GM21619 (cell line): ENCODE measurements around the gene CDC42BPB.

Experiments
- ATAC-seq: cut with Tn5 transposase; IDR thresholded peaks from one replicate; pipeline ENCODE4 v1.9.1; 2021; ENCODE audit not compliant: unreplicated experiment

The CDC42BPB gene

DNA sequence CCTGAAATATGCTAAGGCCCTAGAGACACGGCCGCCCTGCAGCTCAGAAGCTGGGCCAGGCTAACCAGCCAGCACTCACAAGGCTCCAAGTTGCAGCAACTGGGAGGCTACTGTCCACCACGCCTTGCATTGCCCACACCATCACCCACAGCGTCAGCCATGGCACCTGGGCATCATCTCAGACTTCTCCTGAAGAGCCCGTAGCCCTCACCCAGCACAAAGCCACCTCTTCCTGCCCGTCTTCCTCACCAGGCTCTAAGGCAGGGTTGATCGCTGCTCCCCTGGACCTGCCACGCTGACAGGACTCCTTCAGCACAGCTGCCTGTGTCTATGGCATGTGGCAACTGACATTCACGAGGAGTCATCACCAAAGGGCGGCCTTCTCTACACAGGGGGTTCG lies 38.1 kb downstream of the CDC42BPB start:
- ATAC-seq = no peak

DNA sequence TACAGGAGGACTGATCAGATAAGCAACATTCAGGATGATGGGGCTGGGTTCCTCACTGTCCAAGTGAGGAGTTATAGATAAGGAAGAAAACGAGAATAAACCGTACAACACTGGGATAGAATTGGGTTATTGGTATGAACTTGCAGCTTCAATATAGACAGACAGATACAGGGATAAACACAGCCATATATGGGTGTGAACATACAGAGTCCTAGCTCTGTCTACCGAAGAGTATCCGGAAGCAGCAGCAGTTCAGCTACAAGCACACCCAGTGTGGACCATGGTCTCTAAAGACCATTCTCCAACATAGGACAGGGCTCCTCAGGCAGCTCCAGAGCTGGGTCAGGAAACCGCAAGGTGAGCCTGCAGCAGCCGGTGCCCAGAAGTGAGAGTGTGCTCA lies 40.8 kb downstream of the CDC42BPB start:
- ATAC-seq = no peak

DNA sequence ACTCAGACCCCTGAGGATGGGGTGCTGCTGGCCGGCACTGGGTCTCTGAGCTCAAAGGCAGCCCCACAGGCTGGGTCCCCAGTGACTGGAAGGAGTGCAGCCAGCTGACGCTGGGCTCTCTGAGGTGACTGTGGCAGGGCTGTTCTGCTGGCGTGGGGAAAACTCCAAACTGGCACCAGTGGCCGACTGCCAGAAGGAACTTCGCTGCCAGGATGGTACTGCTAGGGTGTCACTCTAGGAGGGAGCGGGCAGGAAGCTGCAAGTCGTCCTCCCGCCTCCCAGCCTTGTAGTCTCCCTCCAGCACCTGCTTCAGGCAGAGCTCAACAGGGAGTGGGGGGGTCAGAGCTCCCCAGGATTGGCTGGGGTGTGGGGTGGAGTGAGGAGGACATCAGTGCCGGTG lies 41.3 kb downstream of the CDC42BPB start:
- ATAC-seq = no peak

DNA sequence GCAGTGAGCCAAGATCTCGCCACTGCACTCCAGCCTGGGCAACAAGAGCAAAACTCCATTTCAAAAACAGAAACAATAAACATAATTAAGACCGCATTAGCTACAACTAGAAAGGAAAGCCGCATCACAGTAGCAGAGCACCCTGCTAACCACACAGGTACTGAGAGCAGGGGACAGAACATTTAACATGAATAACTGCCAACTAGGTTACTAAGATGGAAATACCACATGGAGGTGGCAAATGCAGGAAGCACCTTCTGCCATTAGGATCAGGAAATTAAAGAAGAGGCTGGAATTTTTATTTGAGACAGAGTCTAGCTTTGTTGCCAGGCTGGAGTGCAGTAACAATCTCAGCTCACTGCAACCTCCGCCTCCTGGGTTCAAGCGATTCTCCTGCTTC lies 41.9 kb downstream of the CDC42BPB start:
- no peak for ATAC-seq

DNA sequence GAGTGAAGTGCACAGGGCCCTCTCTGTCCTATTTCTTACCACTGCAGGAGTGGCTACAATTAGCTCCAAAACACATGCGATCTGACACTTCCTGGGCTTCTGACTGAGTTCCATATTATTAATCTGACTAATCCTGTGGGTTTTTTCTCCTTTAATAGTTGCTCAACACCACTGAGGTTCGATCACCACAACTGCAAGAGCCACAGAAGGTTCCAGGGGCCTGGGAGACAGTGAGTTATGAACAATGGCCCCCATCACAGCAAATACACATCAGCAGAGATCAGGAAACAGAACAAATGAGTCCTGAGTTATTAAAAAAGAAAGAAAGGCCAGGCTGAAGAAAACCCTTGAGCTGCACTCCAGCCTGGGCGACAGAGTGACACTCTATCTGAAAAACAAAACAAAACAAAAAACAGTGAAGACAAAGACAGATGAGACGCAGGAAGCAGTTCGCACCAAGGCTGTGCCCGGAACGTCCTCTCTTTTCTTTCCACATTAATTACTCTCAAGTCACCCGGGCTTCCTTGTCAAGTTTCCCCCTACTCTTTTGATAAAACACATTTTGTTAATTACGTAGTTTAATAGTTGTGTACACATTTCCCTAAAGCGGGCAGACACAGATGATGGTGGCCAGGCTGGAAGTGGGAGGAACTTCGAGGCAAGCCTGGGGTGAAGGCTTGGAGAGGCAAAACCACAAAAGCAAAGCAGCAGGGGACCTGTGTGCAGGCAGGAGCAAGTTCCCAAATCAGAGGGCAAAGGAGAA lies 42.7 kb downstream of the CDC42BPB start:
- no peak for ATAC-seq

DNA sequence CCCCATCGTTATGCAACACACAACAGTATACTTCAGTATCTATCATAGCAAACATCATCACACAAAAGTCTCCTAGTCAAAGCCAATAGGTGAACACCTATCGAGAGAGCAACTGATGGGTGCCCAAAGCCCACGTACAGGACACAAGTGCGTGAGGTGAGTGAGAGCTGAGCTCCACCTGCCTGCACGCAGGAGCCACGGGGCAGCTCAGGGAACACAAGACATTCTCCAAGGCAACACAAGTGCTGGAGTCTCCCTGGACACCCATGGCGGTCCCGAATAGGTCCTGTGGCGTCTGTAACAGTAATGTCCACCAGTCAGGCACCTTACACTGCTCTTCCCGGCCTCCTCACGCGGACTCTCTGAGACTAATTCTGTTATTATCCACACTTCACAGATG lies 44.3 kb downstream of the CDC42BPB start:
- no peak for ATAC-seq

DNA sequence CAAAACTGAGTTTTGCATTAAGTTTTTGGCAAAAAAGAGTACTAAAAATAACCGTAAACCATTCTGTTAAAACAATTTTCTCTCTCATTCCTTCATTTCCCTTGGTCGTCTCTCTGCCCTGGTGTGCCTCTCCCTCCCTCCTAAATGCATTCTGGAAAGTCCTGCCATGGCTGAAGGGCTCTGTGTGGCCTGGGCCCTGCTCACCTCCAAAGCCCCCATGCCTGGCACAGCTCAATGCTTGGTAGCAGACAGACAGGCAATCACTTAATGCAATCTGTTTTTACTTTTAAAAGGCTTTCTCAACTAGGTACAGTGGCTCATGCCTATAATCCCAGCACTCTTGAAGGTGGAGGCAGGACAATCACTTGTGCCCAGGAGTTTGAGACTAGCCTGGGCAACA lies 47.8 kb downstream of the CDC42BPB start:
- no peak for ATAC-seq

DNA sequence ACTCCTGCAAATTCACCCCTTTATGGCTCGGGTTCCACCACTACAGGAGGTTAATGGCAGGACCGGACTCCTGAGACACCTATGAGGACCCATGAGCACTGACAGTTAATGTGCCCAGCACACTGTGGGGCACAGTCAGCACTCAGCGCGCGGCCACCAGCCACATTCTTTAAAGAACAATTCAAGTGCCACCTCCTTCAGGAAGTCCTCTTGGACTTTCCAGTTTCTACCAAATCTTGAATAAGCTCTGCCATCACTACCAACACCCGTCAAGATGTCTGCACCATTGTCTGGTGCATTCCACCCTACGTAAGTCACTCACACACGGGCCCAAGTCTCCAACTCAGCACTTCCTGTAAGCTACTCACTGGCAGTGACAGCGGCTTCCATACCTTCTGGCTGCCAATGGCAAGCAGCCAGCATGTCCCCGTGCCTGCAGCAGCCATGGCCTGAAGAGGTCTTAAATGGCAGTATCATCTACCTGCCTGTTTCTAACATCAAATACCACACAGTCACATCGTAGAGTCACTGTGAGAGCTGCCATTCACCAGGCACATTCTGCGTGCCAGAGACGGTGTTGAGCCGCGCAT lies 48.5 kb downstream of the CDC42BPB start:
- no peak for ATAC-seq

DNA sequence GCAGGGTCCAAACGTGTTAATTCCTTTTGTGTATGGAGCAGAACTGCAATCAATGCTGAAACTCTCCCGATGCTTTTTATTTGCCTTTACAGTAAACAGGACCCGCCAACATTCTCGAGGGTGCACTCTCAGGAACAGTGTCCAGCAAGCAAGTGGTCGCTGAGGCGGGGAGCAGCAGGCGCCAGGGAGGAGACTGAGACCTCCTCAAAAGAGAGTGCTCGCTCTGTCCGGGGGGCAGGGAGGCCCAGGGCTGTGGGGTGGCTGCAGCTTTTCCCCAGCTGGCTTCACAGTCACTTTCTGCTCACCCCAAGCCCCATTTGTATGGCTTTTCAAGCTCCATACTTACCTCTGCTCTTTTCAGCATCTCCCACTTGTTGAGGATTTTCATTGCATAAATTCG lies 49.2 kb downstream of the CDC42BPB start:
- no peak for ATAC-seq

DNA sequence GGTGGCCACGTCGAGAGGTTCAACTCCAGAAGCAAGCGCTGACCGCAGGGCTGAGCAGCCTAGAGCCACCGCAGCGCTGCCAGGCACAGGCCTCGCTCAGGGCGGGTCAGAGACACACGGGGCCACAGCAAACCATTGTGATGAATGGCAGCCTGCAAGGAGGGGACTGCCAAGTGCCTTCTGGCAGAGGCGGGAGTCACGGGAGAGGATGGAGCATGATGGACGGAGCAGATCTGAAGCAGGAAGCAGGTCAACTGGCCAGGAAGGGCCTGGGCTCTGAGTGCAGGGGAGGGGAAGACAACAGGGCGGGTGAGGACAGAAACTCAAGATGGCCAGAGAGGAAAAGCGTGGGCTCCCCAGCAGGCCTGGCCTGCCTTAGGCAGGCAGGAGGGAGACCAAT lies 49.8 kb downstream of the CDC42BPB start:
- ATAC-seq = no peak

DNA sequence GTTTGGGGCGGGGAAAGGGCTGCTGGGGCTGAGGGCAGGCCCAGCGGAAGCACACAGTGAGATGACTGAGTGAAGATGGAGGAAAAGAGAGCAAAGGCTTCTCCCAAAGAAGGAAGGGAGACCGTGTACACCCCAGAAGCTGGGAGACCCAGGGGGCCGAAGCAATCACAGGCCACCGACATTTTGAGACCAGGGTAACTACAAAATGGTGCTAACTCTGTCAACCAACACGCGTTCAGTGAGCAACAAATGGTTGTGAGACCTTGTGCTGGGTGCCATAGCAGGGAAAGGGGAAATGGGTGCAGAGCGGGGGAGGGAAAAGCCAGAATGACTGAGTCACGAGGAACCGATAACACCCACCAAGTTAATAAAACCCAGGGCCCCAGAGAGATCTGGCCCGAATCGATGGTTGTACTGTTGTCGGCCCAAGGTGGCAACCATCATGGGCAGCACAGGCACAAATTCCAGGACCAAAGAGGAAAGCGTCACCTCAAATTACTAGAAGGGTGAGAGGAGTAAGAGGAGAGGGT lies 50.3 kb downstream of the CDC42BPB start:
- no peak for ATAC-seq

DNA sequence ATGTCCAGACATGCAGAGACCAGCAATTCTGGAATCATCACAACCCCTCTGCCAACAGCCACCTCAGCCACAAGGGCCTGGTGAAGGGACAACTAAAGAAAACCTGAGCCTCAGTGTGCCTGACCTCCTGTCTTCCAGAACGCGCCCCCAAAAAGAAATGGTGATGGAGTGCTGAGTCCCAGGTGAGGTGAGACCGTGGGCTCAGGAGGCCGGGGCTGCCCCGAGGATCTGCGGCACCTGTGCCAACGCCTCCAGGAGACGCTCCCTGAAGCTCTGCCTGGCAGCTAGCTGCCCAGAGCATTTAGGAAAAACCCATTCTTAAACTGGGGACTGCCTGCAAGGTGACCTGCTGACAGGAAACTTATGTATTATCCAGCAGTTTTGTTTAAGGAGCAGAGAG lies 51.2 kb downstream of the CDC42BPB start:
- ATAC-seq = no peak

DNA sequence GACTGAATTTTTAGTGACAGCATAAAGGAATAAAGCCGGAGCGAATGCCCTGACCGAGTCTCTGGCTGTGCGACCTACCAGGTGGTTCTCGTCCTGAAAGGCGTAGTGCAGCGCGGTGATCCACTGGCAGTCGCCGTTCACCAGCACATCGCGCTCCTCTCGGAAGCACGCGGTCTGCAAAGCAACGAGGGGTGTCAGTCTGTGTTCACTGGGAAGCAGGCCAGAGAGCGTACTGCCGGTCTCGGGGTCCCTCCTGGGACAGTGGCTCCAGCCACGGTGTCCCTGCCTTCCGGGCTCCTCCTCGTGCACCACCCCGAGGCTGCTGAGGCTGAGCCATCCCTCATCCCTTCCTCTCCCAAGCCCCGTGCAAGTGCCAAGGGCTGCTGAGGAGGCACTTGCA lies 53.5 kb downstream of the CDC42BPB start:
- ATAC-seq = no peak

DNA sequence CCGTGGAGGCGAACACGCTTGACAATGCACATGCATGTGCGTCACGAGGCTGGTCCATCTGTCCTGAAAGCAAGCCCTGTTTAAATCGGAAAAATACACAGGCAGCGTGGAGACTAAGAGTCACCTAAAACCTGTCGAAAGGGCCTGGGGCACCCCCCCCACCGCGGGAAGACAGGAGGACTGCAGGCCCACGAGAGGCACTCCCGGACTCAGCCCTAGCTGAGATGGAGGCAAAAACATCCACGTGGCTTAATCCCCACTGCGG lies 54.1 kb downstream of the CDC42BPB start:
- ATAC-seq = no peak

DNA sequence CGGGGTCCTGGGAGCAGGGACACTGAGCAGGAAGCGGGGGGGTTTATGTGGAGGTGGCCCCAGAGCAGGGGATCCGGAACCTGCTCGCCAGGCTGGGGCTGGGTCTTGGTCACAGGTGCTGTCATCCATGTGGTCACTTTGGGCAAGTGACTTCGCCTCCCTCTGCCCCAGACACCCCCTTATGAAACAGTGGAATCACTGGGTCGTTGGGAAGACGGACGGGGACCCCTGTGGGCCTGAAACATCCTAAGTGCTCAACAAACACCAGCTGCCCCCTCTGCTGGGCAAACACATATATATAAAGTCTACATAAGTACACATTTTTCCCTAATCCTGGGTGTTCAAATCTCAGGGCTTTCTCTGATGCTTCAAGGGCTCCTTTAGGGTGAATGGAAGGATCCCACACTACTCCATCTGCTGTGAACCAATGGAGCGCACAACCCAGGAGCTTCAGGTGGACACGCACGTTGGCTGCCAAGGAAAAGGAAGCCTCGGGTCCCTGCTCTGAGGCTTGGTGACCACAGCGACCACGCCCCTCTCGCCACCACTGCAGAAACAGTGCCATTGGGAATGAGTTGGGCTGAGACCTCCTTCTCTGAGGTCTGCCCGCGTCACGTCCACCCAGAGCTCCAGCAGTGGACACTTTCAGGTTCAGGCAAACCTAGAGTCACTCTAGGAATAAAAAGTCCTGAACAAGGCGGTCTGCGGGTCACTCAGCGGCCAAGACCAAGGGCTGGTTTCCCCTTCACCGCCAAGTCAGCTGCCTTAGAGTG lies 54.6 kb downstream of the CDC42BPB start:
- ATAC-seq = no peak

DNA sequence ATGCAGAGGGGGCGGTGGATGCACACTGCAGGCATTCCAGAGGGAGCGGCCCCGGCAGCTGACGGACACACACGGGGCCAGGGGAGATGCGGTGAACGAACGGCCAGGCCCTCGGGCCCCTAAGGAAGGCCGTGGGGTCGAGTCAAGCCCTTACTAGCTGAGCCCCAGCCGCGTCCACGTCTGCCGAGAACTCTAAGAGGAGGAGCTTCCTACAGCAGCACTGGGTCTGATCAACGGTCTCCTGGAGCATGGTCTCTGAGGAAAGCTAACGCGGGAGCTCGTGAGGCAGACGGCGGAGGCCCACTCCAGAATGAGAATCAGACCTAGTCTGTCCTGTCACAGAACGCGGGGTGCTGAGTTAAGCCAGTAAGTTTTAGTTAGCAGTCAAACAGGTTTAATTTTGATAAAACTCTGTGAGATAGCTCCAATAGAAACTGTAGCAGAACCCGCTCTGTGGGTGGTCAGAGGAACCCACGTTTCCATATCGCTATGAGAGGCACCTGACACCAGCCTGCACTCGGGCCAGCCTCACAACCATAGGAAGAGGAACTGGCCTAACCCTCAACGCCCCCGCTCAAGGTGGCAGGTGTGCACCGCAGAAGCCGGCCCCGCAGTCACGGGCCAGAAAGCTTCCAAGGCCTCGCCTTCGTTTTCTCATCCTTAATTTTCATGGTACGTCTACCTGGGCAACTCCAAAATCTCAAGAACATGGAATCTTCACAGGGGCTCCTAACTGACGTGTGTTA lies 55.5 kb downstream of the CDC42BPB start:
- ATAC-seq = no peak

DNA sequence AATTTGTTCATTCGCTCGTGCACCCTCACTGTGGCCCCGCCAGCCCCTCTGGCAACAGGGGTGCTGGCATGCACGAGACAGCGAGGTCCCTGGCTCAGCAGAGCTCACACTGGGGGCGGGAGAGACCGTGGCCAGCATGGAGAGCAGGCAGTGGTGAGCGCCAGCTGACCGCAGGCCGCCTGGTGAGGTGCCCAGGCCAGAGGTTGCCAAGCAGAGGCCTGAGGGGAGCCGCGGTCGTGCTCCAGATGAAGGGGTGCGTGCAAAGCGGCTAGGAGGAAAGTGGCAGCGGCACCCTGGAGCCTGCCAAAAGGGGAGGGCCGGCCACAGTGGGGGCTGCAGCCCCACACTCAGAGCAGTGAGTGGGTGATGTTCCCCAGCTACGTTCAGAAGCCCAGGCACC lies 56.1 kb downstream of the CDC42BPB start:
- ATAC-seq = no peak

DNA sequence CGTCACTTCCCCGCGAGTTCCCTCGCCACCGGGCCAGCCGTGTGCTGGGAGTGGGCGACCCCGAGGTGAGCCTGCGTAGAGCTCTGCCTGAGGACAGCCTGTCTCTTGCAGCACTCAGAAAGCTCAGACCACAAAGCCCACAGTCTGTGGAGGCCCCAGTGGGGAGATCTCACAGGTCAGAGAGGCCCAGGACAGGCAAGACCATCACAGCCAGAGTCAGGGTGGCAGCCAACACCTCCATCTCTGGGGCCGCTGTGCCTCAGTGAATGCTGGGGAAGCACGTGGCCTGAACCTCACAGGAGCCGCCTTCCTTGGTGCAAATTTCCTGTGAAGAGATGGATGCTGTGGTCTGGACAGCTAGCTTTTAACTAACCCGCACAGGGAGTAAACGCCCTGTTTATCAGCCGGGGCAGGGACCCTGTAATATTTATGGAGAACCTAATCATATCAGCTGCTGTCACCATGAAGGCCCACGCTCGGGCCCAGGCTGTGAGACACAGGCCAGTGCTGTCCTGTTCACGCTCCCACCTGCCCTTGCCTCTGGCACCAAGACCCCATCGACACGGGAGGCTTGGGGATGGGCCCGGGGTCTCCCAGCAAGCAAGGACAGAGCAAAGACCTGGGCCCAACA lies 56.9 kb downstream of the CDC42BPB start:
- no peak for ATAC-seq

DNA sequence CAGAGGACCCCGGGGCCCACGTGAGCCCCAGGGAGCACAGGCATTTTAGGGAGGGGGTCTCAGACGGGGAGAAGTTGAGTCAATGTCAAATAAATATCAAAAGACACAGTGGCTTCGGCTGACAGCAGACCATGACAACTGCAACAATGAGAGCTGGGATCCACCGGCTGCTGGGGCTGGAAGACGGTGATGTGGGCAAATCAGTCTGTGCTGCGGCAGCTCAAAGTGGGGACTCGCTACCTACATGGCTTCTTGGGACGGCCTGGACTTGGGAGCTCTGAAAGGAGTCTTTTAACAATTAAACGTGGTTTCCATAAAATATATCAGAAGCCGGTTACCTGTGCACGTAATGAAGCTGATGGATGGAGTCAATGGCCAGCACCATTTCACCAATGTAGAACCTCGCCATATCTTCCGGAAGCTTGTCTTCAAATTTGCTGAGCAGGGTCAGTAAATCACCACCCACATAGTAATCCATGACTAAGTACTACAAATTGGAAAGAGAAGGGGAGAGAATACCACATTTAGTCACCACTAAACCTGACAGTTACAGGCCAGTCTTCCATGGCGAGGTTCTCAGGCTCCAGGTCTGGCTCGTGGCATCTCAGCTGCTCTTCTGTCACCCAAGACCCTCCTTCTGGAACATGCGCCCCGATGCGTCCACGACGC lies 58.0 kb downstream of the CDC42BPB start:
- no peak for ATAC-seq

DNA sequence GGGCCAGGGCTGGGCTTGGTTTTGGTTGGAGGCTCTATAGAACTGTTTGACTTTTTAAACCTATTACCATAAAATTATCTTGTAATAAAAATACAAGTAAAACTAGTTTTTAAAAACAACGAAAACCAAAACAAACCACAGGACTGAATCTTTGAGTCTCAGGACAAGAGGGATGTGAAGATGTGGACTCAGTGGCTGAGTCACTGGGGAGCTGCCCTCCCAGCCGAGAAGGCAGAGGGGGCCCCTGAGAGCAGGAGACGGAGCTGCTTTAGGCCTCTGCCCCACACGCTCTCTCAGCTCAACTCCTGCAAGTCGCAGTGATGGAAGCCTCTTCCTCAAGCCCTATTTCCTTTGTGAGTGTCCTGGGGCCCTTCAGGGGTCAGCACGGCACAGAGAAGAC lies 59.0 kb downstream of the CDC42BPB start:
- ATAC-seq = no peak

DNA sequence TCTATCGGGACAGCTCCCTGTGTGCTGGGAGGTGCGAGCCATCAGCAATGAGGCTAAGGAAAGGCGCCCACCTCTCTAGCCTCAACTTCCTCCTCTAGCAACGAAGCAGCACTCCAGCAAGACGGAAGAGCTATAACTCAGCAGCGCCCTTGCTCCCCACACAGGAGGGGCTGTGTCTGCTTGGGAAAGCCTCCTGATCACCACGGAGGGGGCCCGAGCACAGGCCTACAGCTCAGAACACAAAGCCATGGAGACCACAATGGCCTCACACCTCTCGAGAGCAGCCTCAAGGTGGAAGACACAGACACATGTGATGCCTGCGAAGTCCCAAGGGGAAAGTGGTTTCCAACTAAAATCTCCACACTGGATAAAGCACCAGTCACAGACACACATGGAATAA lies 60.4 kb downstream of the CDC42BPB start:
- ATAC-seq = no peak
